HG03139 (cell line): ENCODE data around the gene ARPC1A.
"Not testable (repeated sequence)": the region's sequence is repeated elsewhere in the genome, so short reads cannot be mapped to it uniquely, and the experiment has no call there.

Source experiments
- ATAC-seq: cut with Tn5 transposase; IDR thresholded peaks from one replicate; pipeline ENCODE4 v1.9.1; 2021; ENCODE audit not compliant: unreplicated experiment

Gene ARPC1A

GRCh38 chr7:99386584-99387238 lies 61.0 kb downstream of the ARPC1A start:
- no peak for ATAC-seq

DNA sequence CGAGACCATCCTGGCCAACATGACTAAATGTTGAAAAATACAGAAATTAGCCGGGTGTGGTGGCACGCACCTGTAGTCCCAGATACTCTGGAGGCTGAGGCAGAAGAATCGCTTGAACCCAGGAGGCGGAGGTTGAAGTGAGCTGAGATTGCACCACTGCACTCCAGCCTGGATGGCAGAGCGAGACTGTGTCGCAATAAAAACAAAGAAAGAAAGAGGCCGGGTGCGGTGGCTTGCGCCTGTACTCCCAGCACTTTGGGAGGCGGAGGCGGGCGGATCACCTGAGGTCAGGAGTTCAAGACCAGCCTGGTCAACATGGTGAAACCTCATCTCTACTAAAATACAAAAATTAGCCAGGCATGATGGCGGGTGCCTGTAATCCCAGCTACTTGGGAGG lies 61.5 kb downstream of the ARPC1A start:
- not testable (repeated sequence) for ATAC-seq

DNA sequence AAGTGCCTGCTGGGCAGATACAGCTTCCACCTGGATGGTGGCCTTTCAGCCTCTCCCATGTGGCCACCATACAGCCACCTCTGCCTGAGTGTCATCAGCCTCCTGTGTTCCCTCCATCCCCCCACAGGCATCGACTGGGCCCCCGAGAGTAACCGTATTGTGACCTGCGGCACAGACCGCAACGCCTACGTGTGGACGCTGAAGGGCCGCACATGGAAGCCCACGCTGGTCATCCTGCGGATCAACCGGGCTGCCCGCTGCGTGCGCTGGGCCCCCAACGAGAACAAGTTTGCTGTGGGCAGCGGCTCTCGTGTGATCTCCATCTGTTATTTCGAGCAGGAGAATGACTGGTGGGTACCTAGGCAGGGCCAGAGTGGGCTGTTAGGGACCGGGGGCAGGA lies 62.2 kb downstream of the ARPC1A start:
- ATAC-seq: no peak

DNA sequence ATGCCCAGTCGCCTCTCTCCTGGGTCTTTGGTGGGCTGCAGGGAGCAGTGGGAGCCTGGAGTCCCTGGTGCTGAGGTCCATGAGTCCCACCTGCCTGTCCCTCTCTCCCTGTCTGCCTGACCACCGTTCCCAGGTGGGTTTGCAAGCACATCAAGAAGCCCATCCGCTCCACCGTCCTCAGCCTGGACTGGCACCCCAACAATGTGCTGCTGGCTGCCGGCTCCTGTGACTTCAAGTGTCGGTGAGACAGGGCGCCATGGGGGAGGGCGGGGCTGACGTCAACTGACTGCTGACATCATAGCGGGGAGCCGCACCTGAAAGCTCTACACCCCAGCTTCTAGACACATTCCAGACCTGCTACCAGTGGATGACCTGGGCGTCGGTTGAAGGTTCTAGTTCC lies 64.1 kb downstream of the ARPC1A start:
- no peak for ATAC-seq

DNA sequence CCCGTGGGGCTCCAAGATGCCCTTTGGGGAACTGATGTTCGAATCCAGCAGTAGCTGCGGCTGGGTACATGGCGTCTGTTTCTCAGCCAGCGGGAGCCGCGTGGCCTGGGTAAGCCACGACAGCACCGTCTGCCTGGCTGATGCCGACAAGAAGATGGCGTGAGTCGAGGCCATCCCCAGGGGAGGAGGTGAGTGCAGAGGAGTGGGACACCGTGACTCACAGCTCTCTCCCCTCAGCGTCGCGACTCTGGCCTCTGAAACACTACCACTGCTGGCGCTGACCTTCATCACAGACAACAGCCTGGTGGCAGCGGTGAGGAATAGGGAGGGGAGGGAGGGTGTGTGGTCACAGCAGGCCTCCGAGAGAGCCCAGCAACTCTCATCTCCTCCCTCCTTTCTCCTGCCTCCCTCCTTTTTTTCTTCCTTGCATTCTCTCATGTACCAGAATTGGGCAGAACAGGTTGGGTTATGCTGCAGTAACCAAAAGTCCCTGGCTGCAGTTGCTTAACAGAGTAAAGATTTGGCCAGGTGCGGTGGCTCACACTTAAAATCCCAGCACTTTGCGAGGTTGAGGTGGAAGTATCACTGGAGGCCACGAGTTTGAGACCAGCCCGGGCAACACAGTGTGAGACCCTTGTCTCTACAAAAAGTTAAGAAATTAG lies 65.4 kb downstream of the ARPC1A start:
- ATAC-seq: no peak

GRCh38 chr7:99392046-99392445 lies 66.3 kb downstream of the ARPC1A start:
- ATAC-seq: no peak

- ATAC-seq: no peak
Measured at GRCh38 chr7:99392659-99393354, 67.1 kb downstream of the ARPC1A start.

GRCh38 chr7:99393355-99394187 lies 67.9 kb downstream of the ARPC1A start:
- ATAC-seq: no peak

GRCh38 chr7:99394188-99394502 lies 68.4 kb downstream of the ARPC1A start:
- no peak for ATAC-seq

DNA sequence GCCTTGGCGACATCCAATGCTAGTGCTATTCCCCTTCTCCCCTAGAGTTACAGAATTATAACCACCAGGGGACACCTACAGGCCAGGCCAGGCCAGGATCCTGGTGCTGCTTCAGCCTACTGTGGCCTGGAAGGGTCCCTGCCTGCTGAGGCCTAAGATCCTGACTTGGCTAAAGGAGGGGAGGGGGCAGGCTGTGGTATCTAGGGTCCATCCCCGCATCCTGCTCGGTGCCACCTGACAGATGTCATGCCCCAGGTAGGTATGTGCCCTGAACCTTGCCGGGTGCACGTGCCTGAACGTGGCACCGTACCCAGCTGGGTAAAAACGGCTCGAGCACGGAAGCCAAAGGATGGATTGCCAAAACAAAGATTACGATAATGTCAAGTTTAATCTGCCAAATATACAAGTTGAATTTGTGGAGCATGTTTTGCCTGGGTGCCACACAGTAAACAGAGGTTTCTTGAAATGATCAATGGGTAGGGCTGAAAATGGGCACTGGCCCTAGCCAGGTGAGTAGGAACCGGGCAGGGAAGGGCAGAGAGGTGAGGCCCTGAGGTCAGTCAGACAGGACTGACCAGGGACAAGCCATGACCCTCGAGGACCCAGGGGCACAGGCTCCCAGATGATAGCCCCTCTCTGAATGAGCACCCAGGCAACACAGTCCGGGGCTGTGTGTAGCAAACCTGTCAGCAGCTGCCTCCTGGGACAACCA lies 70.1 kb downstream of the ARPC1A start:
- no peak for ATAC-seq

- no peak for ATAC-seq
Measured at GRCh38 chr7:99396418-99397296, 71.0 kb downstream of the ARPC1A start.

GRCh38 chr7:99397297-99397983 lies 71.7 kb downstream of the ARPC1A start:
- ATAC-seq: no peak

DNA sequence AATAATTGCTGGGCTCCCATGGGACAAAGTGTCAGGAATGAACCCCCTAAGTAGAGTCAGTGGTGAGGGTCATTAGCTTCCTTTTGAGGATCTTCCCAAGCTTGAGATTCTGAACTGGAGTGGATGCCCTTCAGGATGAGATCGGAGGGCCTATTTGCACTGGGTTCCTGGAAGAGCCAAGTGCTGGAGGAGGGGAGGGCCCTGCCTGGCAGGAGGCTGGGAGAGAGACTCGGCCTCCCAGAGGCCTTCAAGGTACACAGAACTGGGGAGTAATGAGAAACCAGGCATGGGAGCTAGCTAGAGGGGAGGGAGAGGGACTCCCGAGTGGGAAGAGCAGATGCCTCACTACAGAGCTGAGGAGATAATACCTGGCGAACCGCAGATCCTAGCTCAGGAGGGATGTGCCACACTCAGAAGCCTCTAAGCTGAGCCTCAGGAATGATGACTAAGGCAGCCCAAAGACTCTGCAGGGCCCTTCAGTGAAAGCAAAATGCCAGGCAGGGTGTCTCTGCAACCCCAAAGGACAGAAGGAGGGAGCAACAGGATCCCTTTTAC lies 73.3 kb downstream of the ARPC1A start:
- no peak for ATAC-seq

- no peak for ATAC-seq
Measured at GRCh38 chr7:99399597-99399996, 73.9 kb downstream of the ARPC1A start.

DNA sequence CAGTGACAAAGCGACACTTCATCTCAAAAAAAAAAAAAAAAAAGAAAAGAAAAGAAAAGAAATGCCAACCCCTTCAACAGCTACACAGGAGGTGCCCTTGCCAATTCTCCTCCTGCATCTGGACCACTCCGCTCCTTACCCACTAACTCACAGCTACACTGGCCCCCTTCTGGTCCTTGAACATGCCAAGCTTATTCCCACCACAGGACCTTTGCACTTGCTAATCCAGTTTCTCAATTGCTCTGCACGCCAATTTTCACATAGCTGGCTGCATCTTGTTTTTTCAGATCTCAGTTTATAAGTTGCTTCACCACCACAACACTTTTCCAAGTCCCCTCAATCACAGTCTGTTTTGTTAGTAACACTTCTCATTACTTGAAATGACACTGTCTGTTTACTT lies 77.2 kb downstream of the ARPC1A start:
- no peak for ATAC-seq

GRCh38 chr7:99403764-99404163 lies 78.1 kb downstream of the ARPC1A start:
- no peak for ATAC-seq

GRCh38 chr7:99404235-99404976 lies 78.7 kb downstream of the ARPC1A start:
- no peak for ATAC-seq

- ATAC-seq: no peak
Measured at GRCh38 chr7:99404977-99405320, 79.3 kb downstream of the ARPC1A start.

DNA sequence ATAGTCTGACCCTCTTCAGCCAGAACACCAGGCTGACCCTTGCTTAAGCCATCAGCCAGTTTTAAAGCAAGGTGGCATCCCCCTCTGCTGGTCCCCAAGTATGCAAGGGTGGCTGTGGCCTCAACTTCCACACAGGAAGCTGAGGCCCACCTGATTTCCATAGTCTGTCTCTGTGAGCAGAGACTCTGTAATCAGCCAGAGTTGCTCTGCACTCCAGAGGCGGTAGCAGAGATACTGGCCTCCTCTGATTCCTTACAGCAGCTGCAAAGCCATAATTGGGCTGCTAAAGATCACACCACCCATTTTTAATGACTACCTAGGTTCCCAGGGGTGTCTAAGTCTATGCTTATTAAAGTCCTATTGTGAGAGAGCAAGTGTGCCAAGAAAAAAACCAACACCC lies 80.9 kb downstream of the ARPC1A start:
- ATAC-seq: no peak
